ENCODE data around the gene KIF19.

Gene KIF19

GRCh38 chr17:74368341-74369081 is 42.5 kb downstream of the KIF19 start:
- H3K4me3 ChIP-seq (ENCODE audit: low read depth, low read length) = no peak overlapping the region
- TF ChIP-seq MAX (IDR thresholded peaks at IDR 0.05; ENCODE audit: low read depth, low read length) (no peak), CTCF (IDR thresholded peaks at IDR 0.05; ENCODE audit: low read depth, low read length) (peak; percentile 94), POLR2A (IDR thresholded peaks at IDR 0.05; ENCODE audit: extremely low read depth, insufficient read length) (no peak), MYC (IDR thresholded peaks at IDR 0.05; ENCODE audit: low read depth, low read length) (no peak)
- peak; percentile 63 for DNase-seq (ENCODE audit: low read depth)

GRCh38 chr17:74369221-74369620 is 43.2 kb downstream of the KIF19 start:
- no peak for TF ChIP-seq MYC (IDR thresholded peaks at IDR 0.05; ENCODE audit: low read depth, low read length)
- peak; percentile 69 for DNase-seq (ENCODE audit: low read depth)
- no peak overlapping the region for H3K4me3 ChIP-seq (ENCODE audit: low read depth, low read length)

- TF ChIP-seq MAX (IDR thresholded peaks at IDR 0.05; ENCODE audit: low read depth, low read length) = no peak
Observed at GRCh38 chr17:74369665-74370490, 43.9 kb downstream of the KIF19 start.

GRCh38 chr17:74371653-74372147 is 45.7 kb downstream of the KIF19 start:
- TF ChIP-seq POLR2A (IDR thresholded peaks at IDR 0.05; ENCODE audit: extremely low read depth, insufficient read length) (no peak), MYC (IDR thresholded peaks at IDR 0.05; ENCODE audit: low read depth, low read length) (no peak), MAX (IDR thresholded peaks at IDR 0.05; ENCODE audit: low read depth, low read length) (no peak), CTCF (IDR thresholded peaks at IDR 0.05; ENCODE audit: low read depth, low read length) (no peak)
- no peak for DNase-seq (ENCODE audit: low read depth)
- H3K4me3 ChIP-seq (ENCODE audit: low read depth, low read length) = no peak overlapping the region

More at GRCh38 chr17:74369665-74370490, 43.9 kb downstream of the KIF19 start:
- H3K4me3 ChIP-seq (ENCODE audit: low read depth, low read length) = no peak overlapping the region
- DNase-seq (ENCODE audit: low read depth) = no peak

GRCh38 chr17:74372426-74372825 is 46.4 kb downstream of the KIF19 start:
- no peak for DNase-seq (ENCODE audit: low read depth)
- H3K4me3 ChIP-seq (ENCODE audit: low read depth, low read length) = no peak overlapping the region
- TF ChIP-seq POLR2A (IDR thresholded peaks at IDR 0.05; ENCODE audit: extremely low read depth, insufficient read length) = no peak
- no peak for TF ChIP-seq MAX (IDR thresholded peaks at IDR 0.05; ENCODE audit: low read depth, low read length)
- no peak for TF ChIP-seq CTCF (IDR thresholded peaks at IDR 0.05; ENCODE audit: low read depth, low read length)
- no peak for TF ChIP-seq MYC (IDR thresholded peaks at IDR 0.05; ENCODE audit: low read depth, low read length)

- TF ChIP-seq POLR2A (IDR thresholded peaks at IDR 0.05; ENCODE audit: extremely low read depth, insufficient read length) (no peak), CTCF (IDR thresholded peaks at IDR 0.05; ENCODE audit: low read depth, low read length) (no peak), MAX (IDR thresholded peaks at IDR 0.05; ENCODE audit: low read depth, low read length) (no peak), MYC (IDR thresholded peaks at IDR 0.05; ENCODE audit: low read depth, low read length) (no peak)
- H3K4me3 ChIP-seq (ENCODE audit: low read depth, low read length) = no peak overlapping the region
- DNase-seq (ENCODE audit: low read depth) = no peak
Observed at GRCh38 chr17:74373838-74374606, 48.0 kb downstream of the KIF19 start.
